Measurements from ENCODE around the gene BUB1B.

DNA sequence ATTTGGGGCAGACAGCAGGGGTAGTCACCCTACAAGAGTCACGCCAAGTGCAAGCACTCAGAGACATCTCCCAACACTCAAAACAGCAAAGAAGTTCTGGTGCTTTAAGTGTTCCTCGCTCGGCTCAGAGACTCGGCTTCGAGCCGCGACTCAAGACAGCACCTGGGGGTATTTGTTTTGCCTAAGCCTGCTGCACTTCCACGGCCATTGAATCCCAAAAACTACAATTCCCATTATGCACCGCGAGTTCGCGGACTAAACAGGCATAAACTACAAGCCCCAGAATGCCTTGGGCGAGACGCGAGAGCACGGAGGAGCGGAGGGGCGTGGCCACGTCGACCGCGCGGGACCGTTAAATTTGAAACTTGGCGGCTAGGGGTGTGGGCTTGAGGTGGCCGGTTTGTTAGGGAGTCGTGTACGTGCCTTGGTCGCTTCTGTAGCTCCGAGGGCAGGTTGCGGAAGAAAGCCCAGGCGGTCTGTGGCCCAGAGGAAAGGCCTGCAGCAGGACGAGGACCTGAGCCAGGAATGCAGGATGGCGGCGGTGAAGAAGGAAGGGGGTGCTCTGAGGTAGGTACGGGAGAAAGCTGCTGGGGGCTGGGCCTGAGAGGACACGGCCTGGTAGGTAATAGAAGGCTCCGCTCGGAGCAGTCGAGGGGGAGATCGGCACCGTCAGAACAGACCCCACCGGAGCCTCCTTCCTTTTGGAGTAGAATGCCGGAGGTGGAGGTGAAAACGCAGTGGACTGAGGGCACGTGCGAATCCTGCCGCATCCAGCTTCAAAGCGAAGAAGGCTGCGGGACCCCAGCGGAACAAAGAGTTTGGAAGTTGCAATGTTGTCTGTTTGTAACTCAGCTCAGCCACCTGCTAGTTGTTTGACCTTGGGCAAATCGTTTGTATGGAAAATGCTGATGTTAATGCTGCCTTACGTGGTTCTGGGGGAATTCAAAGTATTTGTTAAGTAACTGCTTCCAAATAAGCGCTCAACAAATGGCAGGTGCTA lies at the start of gene BUB1B:
- TF ChIP-seq CTCF (IDR thresholded peaks at IDR 0.05 in 2 of 3, conservative IDR thresholded peaks at IDR 0.05 in 1 of 3; ENCODE audit: insufficient read depth in 2 of 3, low read depth in 1 of 3, low read length in 3 of 3) (no peak), SPI1 (IDR thresholded peaks at IDR 0.05; ENCODE audit: borderline replicate concordance, low read depth, low read length) (no peak), RAD21 (CRISPR knock-in tag; conservative IDR thresholded peaks at IDR 0.05 in 1 of 2, IDR thresholded peaks at IDR 0.05 in 1 of 2) (no peak), BRCA1 (IDR thresholded peaks at IDR 0.05) (no peak), BRCA1 (CRISPR knock-in tag; IDR thresholded peaks at IDR 0.05) (no peak), GTF2E2 (tag; IDR thresholded peaks at IDR 0.05) (0 out of 2 replicates have a peak, but pooled peaks have one; percentile 11), MAFK (IDR thresholded peaks at IDR 0.05; ENCODE audit: low read length) (no peak; the same call in 1 of the 2 replicates), SP1 (CRISPR knock-in tag; IDR thresholded peaks at IDR 0.05) (peak; percentile 98), PHB2 (IDR thresholded peaks at IDR 0.05; ENCODE audit: low read depth) (no peak), PHF8 (IDR thresholded peaks at IDR 0.05; ENCODE audit: borderline replicate concordance, low read length) (peak; percentile 90; the same call in 1 of the 2 replicates), SRF (CRISPR knock-in tag; IDR thresholded peaks at IDR 0.05) (no peak), FOXK1 (CRISPR knock-in tag; IDR thresholded peaks at IDR 0.05; ENCODE audit: borderline replicate concordance) (0 out of 2 replicates have a peak, but pooled peaks have one; percentile 52), POLR2A (conservative IDR thresholded peaks at IDR 0.05) (peak; percentile 94), GATA2 (CRISPR knock-in tag; IDR thresholded peaks at IDR 0.05) (no peak), TAF1 (IDR thresholded peaks at IDR 0.05; ENCODE audit: control insufficient read depth, extremely low read depth, insufficient read depth, low read length, severe bottlenecking) (peak; percentile 36)

Data from K562 (cell line).